Neural cell (in vitro differentiated cells): ENCODE results near the gene CD37. TPM values are rescaled to one million over a fixed set of nuclear protein-coding genes. Genes with fewer than 3 reads are reported as not detected.
"Not testable (repeated sequence)": the region's sequence is repeated elsewhere in the genome, so short reads cannot be mapped to it uniquely, and the experiment has no call there.

ENCODE experiments used
- H2AFZ ChIP-seq: fragments of 200-600, 300-800 bp; sonication (generic), shearing (Covaris generic); 2 replicates; pipeline ENCODE4 v1.6.0; 2014; ENCODE audit warnings: low read depth, mild to moderate bottlenecking, antibody characterized with exemption, low read length, moderate library complexity
- H3F3A ChIP-seq: fragments of 200-600 bp; shearing (Covaris generic); 2 replicates; pipeline ENCODE4 v1.6.1; 2016; ENCODE audit warnings: mild to moderate bottlenecking, moderate library complexity, mixed read lengths, antibody characterized with exemption, low read length; ENCODE audit not compliant: insufficient read depth, poor library complexity, severe bottlenecking
- H3K27ac ChIP-seq: fragments of 200-600, 300-800 bp; sonication (generic), shearing (Covaris generic); 2 replicates; pipeline ENCODE4 v1.5.1; 2014; ENCODE audit warnings: mild to moderate bottlenecking, low read length, moderate library complexity
- H3K27me3 ChIP-seq: fragments of 300-800, 200-600 bp; sonication (generic), shearing (Covaris generic); 2 replicates; pipeline ENCODE4 v1.6.0; 2014; ENCODE audit warnings: mild to moderate bottlenecking, low read depth, low read length, moderate library complexity; ENCODE audit not compliant: insufficient read depth
- H3K36me3 ChIP-seq: fragments of 300-800, 200-600 bp; sonication (generic), shearing (Covaris generic); 2 replicates; pipeline ENCODE4 v1.5.1; 2014; ENCODE audit warnings: mild to moderate bottlenecking, antibody characterized with exemption, low read length, moderate library complexity; ENCODE audit not compliant: insufficient read depth
- H3K4me2 ChIP-seq: fragments of 300-800, 200-600 bp; sonication (generic), shearing (Covaris generic); 2 replicates; pipeline ENCODE4 v1.6.0; 2014; ENCODE audit warnings: mild to moderate bottlenecking, low read length
- H3K4me3 ChIP-seq: fragments of 300-800, 200-600 bp; sonication (generic), shearing (Covaris generic); 2 replicates; pipeline ENCODE4 v1.5.1; 2014; ENCODE audit warnings: mild to moderate bottlenecking, low read length, moderate library complexity
- H3K79me2 ChIP-seq: fragments of 200-600 bp; shearing (Covaris generic); replicated peaks from 2 replicates; pipeline ENCODE4 v1.6.0; 2014; ENCODE audit warnings: mild to moderate bottlenecking, low read length, moderate library complexity; ENCODE audit not compliant: insufficient read depth
- H3K9ac ChIP-seq: fragments of 300-800, 200-600 bp; sonication (generic), shearing (Covaris generic); 2 replicates; pipeline ENCODE4 v1.6.1; 2016; ENCODE audit warnings: mild to moderate bottlenecking, low read length, mixed read lengths
- H3K9me2 ChIP-seq: fragments of 200-600 bp; shearing (Covaris generic); 2 replicates; pipeline ENCODE4 v1.6.1; 2016; ENCODE audit warnings: mild to moderate bottlenecking, low read length, mixed read lengths; ENCODE audit not compliant: insufficient read depth
- H3K9me3 ChIP-seq: fragments of 200-600, 300-800 bp; sonication (generic), shearing (Covaris generic); 2 replicates; pipeline ENCODE4 v1.6.1; 2016; ENCODE audit warnings: mild to moderate bottlenecking, mixed run types, low read length, moderate library complexity, mixed read lengths
- H4K20me1 ChIP-seq: fragments of 200-600 bp; shearing (Covaris generic); 2 replicates; pipeline ENCODE4 v1.6.1; 2016; ENCODE audit warnings: mild to moderate bottlenecking, mixed run types; ENCODE audit not compliant: insufficient read depth
- EP300 ChIP-seq: fragments of 450-650 bp; conservative IDR thresholded peaks from 2 replicates; pipeline ENCODE4 v1.6.1; 2014; ENCODE audit warnings: antibody characterized with exemption, mild to moderate bottlenecking, moderate library complexity; ENCODE audit not compliant: poor library complexity, severe bottlenecking
- EZH2 ChIP-seq: fragments of 200-600, 300-800 bp; shearing (Covaris generic), sonication (generic); IDR thresholded peaks from 2 replicates; pipeline ENCODE4 v1.6.1; 2014; ENCODE audit warnings: antibody characterized with exemption, low read length, borderline replicate concordance, mild to moderate bottlenecking; ENCODE audit not compliant: insufficient read depth, poor library complexity, severe bottlenecking
- MXI1 ChIP-seq: fragments of 450-650 bp; conservative IDR thresholded peaks from 2 replicates; pipeline ENCODE4 v1.6.1; 2014; ENCODE audit warnings: antibody characterized with exemption, mild to moderate bottlenecking; ENCODE audit not compliant: poor library complexity, severe bottlenecking
- POLR2AphosphoS5 ChIP-seq: IDR thresholded peaks from 2 replicates; pipeline ENCODE4 v1.6.1; 2012
- RAD21 ChIP-seq: fragments of 450-650 bp; conservative IDR thresholded peaks from 2 replicates; pipeline ENCODE4 v1.6.1; 2014; ENCODE audit warnings: antibody characterized with exemption, mild to moderate bottlenecking, moderate library complexity
- SMC3 ChIP-seq: fragments of 450-650 bp; conservative IDR thresholded peaks from 2 replicates; pipeline ENCODE4 v1.6.1; 2014; ENCODE audit warnings: antibody characterized with exemption, mild to moderate bottlenecking, moderate library complexity; ENCODE audit not compliant: poor library complexity
- TAF1 ChIP-seq: IDR thresholded peaks from 2 replicates; pipeline ENCODE4 v1.6.1; 2012; ENCODE audit warnings: low read depth
- polyA plus RNA-seq: library from polyadenylated mRNA; depleted of rRNA; stranded (reverse); fragments of >200 nt; gene quantifications from 2 replicates; pipeline ENCODE4 v1.2.3, GENCODE V29; 2014
- TF ChIP-seq, protein P1 (sequence below): fragments of 450-650 bp; IDR thresholded peaks from 2 replicates; pipeline ENCODE4 v1.5.1; 2014; ENCODE audit warnings: antibody characterized with exemption, mild to moderate bottlenecking, moderate library complexity; ENCODE audit not compliant: poor library complexity, severe bottlenecking
- TF ChIP-seq, protein P2 (sequence below): IDR thresholded peaks from 2 replicates; pipeline ENCODE4 v1.6.1; 2012; ENCODE audit warnings: borderline replicate concordance

The CD37 gene
- polyA plus RNA-seq, 1 donor from 2014 or later = not detected

DNA sequence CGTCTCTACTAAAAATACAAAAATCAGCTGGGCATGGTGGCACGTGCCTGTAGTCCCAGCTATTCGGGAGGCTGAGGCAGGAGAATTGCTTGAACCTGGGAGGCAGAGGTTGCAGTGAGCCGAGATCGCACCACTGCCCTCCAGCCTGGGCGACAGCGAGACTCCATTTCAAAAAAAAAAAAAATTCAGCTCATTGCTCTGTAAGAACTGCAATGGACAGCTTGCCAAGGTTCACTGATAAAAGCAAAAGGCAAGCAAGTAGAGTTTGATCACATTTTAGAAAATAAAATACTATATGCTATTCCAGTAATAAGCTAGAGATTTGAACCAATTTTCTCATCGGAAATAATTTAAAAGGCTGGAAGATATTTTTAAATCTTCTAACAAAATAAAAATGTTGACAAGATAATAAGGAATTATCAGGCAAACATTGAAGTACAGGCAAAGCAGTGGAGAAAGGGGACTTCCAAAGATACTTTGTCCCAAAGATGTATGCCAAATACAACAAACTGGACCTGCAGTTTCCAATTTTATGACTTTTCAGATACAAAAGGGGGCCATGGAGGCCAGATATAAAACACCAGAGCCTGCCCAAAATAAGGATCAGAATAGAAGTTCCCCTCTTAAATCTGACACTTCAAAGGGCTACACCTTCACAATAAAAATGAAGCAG lies 39.9 kb upstream of the CD37 start:
- no peaks in the 10 kb centered on the region for H3K36me3 ChIP-seq

DNA sequence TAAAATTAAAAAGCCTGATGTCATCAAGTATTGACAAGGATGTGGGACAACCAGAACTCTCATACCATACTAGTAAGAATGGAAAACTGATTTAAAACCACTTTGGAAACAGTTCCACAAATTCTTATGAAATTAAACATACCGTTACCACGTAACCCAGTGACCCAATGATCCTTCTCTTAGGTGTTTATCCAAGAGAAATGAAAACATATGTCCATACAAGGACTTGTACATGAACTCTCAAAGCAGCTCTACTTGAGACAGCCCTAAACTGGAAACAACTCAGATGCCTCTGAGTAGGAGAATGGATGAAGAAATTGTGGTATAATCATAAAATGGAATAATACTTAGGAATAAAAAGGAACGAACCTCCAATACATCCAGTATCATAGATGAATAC lies 37.8 kb upstream of the CD37 start:
- Histone ChIP-seq H3K9me2 (no peaks in the 10 kb centered on the region), H2AFZ (no peak overlapping the region), H3K9me3 (no peaks in the 10 kb centered on the region), H3K4me2 (no peak overlapping the region), H3K9ac (no peak overlapping the region), H3F3A (no peaks in the 10 kb centered on the region), H3K36me3 (no peaks in the 10 kb centered on the region), H3K4me3 (no peak overlapping the region), H3K79me2 (no peaks in the 10 kb centered on the region), H4K20me1 (no peaks in the 10 kb centered on the region), H3K27ac (no peak overlapping the region), H3K27me3 (no peaks in the 10 kb centered on the region)
- TF ChIP-seq MXI1 (no peak), RAD21 (no peak), POLR2AphosphoS5 (no peak), EZH2 (no peak), EP300 (no peak), TAF1 (no peak), SMC3 (no peak)
- TF ChIP-seq, protein P1, sequence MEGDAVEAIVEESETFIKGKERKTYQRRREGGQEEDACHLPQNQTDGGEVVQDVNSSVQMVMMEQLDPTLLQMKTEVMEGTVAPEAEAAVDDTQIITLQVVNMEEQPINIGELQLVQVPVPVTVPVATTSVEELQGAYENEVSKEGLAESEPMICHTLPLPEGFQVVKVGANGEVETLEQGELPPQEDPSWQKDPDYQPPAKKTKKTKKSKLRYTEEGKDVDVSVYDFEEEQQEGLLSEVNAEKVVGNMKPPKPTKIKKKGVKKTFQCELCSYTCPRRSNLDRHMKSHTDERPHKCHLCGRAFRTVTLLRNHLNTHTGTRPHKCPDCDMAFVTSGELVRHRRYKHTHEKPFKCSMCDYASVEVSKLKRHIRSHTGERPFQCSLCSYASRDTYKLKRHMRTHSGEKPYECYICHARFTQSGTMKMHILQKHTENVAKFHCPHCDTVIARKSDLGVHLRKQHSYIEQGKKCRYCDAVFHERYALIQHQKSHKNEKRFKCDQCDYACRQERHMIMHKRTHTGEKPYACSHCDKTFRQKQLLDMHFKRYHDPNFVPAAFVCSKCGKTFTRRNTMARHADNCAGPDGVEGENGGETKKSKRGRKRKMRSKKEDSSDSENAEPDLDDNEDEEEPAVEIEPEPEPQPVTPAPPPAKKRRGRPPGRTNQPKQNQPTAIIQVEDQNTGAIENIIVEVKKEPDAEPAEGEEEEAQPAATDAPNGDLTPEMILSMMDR = no peak
- TF ChIP-seq, protein P2, sequence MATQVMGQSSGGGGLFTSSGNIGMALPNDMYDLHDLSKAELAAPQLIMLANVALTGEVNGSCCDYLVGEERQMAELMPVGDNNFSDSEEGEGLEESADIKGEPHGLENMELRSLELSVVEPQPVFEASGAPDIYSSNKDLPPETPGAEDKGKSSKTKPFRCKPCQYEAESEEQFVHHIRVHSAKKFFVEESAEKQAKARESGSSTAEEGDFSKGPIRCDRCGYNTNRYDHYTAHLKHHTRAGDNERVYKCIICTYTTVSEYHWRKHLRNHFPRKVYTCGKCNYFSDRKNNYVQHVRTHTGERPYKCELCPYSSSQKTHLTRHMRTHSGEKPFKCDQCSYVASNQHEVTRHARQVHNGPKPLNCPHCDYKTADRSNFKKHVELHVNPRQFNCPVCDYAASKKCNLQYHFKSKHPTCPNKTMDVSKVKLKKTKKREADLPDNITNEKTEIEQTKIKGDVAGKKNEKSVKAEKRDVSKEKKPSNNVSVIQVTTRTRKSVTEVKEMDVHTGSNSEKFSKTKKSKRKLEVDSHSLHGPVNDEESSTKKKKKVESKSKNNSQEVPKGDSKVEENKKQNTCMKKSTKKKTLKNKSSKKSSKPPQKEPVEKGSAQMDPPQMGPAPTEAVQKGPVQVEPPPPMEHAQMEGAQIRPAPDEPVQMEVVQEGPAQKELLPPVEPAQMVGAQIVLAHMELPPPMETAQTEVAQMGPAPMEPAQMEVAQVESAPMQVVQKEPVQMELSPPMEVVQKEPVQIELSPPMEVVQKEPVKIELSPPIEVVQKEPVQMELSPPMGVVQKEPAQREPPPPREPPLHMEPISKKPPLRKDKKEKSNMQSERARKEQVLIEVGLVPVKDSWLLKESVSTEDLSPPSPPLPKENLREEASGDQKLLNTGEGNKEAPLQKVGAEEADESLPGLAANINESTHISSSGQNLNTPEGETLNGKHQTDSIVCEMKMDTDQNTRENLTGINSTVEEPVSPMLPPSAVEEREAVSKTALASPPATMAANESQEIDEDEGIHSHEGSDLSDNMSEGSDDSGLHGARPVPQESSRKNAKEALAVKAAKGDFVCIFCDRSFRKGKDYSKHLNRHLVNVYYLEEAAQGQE = no peak

More for the DNA sequence above, 39.9 kb upstream of the CD37 start:
- Histone ChIP-seq H2AFZ (no peak overlapping the region), H3K79me2 (no peaks in the 10 kb centered on the region), H3K9ac (no peak overlapping the region), H4K20me1 (no peaks in the 10 kb centered on the region), H3K27me3 (no peaks in the 10 kb centered on the region), H3F3A (no peaks in the 10 kb centered on the region), H3K9me3 (no peaks in the 10 kb centered on the region), H3K9me2 (no peaks in the 10 kb centered on the region), H3K4me2 (no peak overlapping the region), H3K27ac (no peak overlapping the region), H3K4me3 (no peak overlapping the region)
- TF ChIP-seq, protein P2 = no peak
- TF ChIP-seq MXI1 = no peak

DNA sequence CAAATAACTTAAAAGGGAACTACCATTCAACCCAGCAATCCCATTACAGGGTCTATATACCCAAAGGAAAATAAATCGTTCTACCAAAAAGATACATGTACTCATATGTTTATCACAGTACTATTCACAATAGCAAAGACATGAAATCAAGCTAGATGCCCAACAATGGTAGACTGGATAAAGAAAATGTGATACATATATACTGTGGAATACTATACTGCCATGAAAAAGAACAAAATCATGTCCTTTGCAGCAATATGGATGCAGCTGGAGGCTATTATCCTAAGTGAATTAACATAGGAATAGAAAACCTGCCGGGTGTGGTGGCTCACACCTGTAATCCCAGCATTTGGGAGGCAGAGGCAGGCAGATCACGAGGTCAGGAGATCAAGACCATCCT lies 36.6 kb upstream of the CD37 start:
- H3K4me2 ChIP-seq, H2AFZ ChIP-seq, H3K27me3 ChIP-seq, H3K36me3 ChIP-seq, H3K79me2 ChIP-seq, H3F3A ChIP-seq, H3K27ac ChIP-seq, H3K9ac ChIP-seq, H3K9me2 ChIP-seq, H3K4me3 ChIP-seq, H4K20me1 ChIP-seq, H3K9me3 ChIP-seq: not testable (repeated sequence)
